HEK293 (cell line): Measurements from ENCODE around the gene LAMC3.

Experiments
- CTCF ChIP-seq: fragments of 450-650 bp; formaldehyde crosslinking; IDR thresholded peaks from 2 replicates; pipeline ENCODE4 v1.5.1; 2016; ENCODE audit warnings: missing biosample characterization, missing genetic modification characterization
- INSM2 ChIP-seq: fragments of 450-650 bp; formaldehyde crosslinking; IDR thresholded peaks from 2 replicates; pipeline ENCODE4 v1.5.1; 2016; ENCODE audit warnings: missing biosample characterization, missing genetic modification characterization
- KLF17 ChIP-seq: fragments of 450-650 bp; formaldehyde crosslinking; IDR thresholded peaks from 2 replicates; pipeline ENCODE4 v1.5.1; 2016; ENCODE audit warnings: missing biosample characterization, missing genetic modification characterization
- PRDM1 ChIP-seq: fragments of 450-650 bp; formaldehyde crosslinking; IDR thresholded peaks from 2 replicates; pipeline ENCODE4; 2016; ENCODE audit warnings: missing biosample characterization, missing genetic modification characterization
- REST ChIP-seq: fragments of 450-650 bp; formaldehyde crosslinking; IDR thresholded peaks from 2 replicates; pipeline ENCODE4 v1.5.1; 2016; ENCODE audit warnings: missing biosample characterization, missing genetic modification characterization
- SALL2 ChIP-seq: fragments of 450-650 bp; formaldehyde crosslinking; IDR thresholded peaks from 2 replicates; pipeline ENCODE4 v1.5.0; 2017; ENCODE audit warnings: missing biosample characterization, mild to moderate bottlenecking, missing genetic modification characterization, borderline replicate concordance
- TCF7L2 ChIP-seq: IDR thresholded peaks from 2 replicates; pipeline ENCODE4 v1.6.1; 2011; ENCODE audit warnings: low read depth, mild to moderate bottlenecking, inconsistent platforms, low read length, moderate library complexity, borderline replicate concordance
- ZBTB8A ChIP-seq: fragments of 450-650 bp; formaldehyde crosslinking; IDR thresholded peaks from 2 replicates; pipeline ENCODE4 v1.5.1; 2016; ENCODE audit warnings: missing biosample characterization, missing genetic modification characterization
- ZFP37 ChIP-seq: fragments of 450-650 bp; formaldehyde crosslinking; IDR thresholded peaks from 2 replicates; pipeline ENCODE4 v1.5.1; 2016; ENCODE audit warnings: missing biosample characterization, missing genetic modification characterization
- ZNF138 ChIP-seq: fragments of 450-650 bp; formaldehyde crosslinking; IDR thresholded peaks from 2 replicates; pipeline ENCODE4 v1.5.1; 2016; ENCODE audit warnings: missing biosample characterization, missing genetic modification characterization, borderline replicate concordance
- ZNF184 ChIP-seq: fragments of 450-650 bp; IDR thresholded peaks from 2 replicates; pipeline ENCODE4 v1.5.1; 2018; ENCODE audit warnings: missing biosample characterization, mild to moderate bottlenecking, missing genetic modification characterization
- ZNF223 ChIP-seq: fragments of 450-650 bp; formaldehyde crosslinking; IDR thresholded peaks from 2 replicates; pipeline ENCODE4 v1.5.1; 2016; ENCODE audit warnings: missing biosample characterization, missing genetic modification characterization
- ZNF292 ChIP-seq: fragments of 450-650 bp; formaldehyde crosslinking; IDR thresholded peaks from 2 replicates; pipeline ENCODE4 v1.5.1; 2016; ENCODE audit warnings: low read depth, missing biosample characterization, missing genetic modification characterization, borderline replicate concordance
- ZNF341 ChIP-seq: fragments of 450-650 bp; formaldehyde crosslinking; IDR thresholded peaks from 2 replicates; pipeline ENCODE4; 2016; ENCODE audit warnings: low read depth, missing biosample characterization, missing genetic modification characterization
- ZNF354C ChIP-seq: fragments of 450-650 bp; formaldehyde crosslinking; IDR thresholded peaks from 2 replicates; pipeline ENCODE4 v1.5.1; 2016; ENCODE audit warnings: missing biosample characterization, missing genetic modification characterization, low read depth, borderline replicate concordance
- ZNF394 ChIP-seq: fragments of 450-650 bp; formaldehyde crosslinking; IDR thresholded peaks from 2 replicates; pipeline ENCODE4 v1.5.1; 2016; ENCODE audit warnings: missing biosample characterization, missing genetic modification characterization, mild to moderate bottlenecking, moderate library complexity, borderline replicate concordance
- ZNF398 ChIP-seq: fragments of 450-650 bp; formaldehyde crosslinking; IDR thresholded peaks from 2 replicates; pipeline ENCODE4 v1.5.1; 2017; ENCODE audit warnings: missing biosample characterization, missing genetic modification characterization
- ZNF433 ChIP-seq: fragments of 450-650 bp; formaldehyde crosslinking; IDR thresholded peaks from 2 replicates; pipeline ENCODE4 v1.5.1; 2016; ENCODE audit warnings: missing biosample characterization, missing genetic modification characterization, low read depth
- ZNF501 ChIP-seq: fragments of 450-650 bp; formaldehyde crosslinking; IDR thresholded peaks from 2 replicates; pipeline ENCODE4 v1.5.1; 2016; ENCODE audit warnings: missing biosample characterization, missing genetic modification characterization
- ZNF510 ChIP-seq: fragments of 450-650 bp; formaldehyde crosslinking; IDR thresholded peaks from 2 replicates; pipeline ENCODE4 v1.5.1; 2018; ENCODE audit warnings: mild to moderate bottlenecking, missing genetic modification characterization, missing biosample characterization; ENCODE audit not compliant: insufficient replicate concordance
- ZNF514 ChIP-seq: fragments of 450-650 bp; formaldehyde crosslinking; IDR thresholded peaks from 2 replicates; pipeline ENCODE4 v1.5.1; 2016; ENCODE audit warnings: missing biosample characterization, missing genetic modification characterization
- ZNF544 ChIP-seq: fragments of 450-650 bp; formaldehyde crosslinking; IDR thresholded peaks from 2 replicates; pipeline ENCODE4 v1.5.0; 2017; ENCODE audit warnings: missing biosample characterization, missing genetic modification characterization
- ZNF629 ChIP-seq: fragments of 450-650 bp; formaldehyde crosslinking; IDR thresholded peaks from 2 replicates; pipeline ENCODE4 v1.5.1; 2017; ENCODE audit warnings: missing biosample characterization, missing genetic modification characterization
- ZNF654 ChIP-seq: fragments of 450-650 bp; formaldehyde crosslinking; IDR thresholded peaks from 2 replicates; pipeline ENCODE4 v1.5.1; 2016; ENCODE audit warnings: low read depth, missing biosample characterization, missing genetic modification characterization
- ZNF791 ChIP-seq: fragments of 450-650 bp; formaldehyde crosslinking; IDR thresholded peaks from 2 replicates; pipeline ENCODE4 v1.5.1; 2016; ENCODE audit warnings: missing biosample characterization, missing genetic modification characterization

Gene LAMC3

GRCh38 chr9:130985606-130986162, 23.3 kb upstream of the LAMC3 start (continued):
- TF ChIP-seq INSM2 (tag by site-specific recombination): no peak
- TF ChIP-seq ZNF510 (tag by site-specific recombination): no peak
- TF ChIP-seq PRDM1 (tag by site-specific recombination): no peak
- TF ChIP-seq ZNF394 (tag by site-specific recombination): peak; percentile 95
- no peak for TF ChIP-seq ZNF501 (tag by site-specific recombination)
- TF ChIP-seq ZNF138 (tag by site-specific recombination): no peak
- TF ChIP-seq TCF7L2: no peak
- 0 out of 2 replicates have a peak, but pooled peaks have one; percentile 47 for TF ChIP-seq ZNF354C (tag by site-specific recombination)
- no peak for TF ChIP-seq ZNF398 (tag by site-specific recombination)
- no peak for TF ChIP-seq ZNF544
- peak; percentile 64 for TF ChIP-seq ZBTB8A
- no peak for TF ChIP-seq CTCF (tag by site-specific recombination)
- 0 out of 2 replicates have a peak, but pooled peaks have one; percentile 23 for TF ChIP-seq ZFP37 (tag by site-specific recombination)
- peak; percentile 68; the same call in 1 of the 2 replicates for TF ChIP-seq ZNF791 (tag by site-specific recombination)
- peak; percentile 91; the same call in 1 of the 2 replicates for TF ChIP-seq ZNF292 (tag by site-specific recombination)
- TF ChIP-seq ZNF629 (tag by site-specific recombination): peak; percentile 71
- TF ChIP-seq ZNF654 (tag by site-specific recombination): peak; percentile 35; the same call in 1 of the 2 replicates
- TF ChIP-seq ZNF341 (tag by site-specific recombination): 0 out of 2 replicates have a peak, but pooled peaks have one; percentile 38
- TF ChIP-seq KLF17 (tag by site-specific recombination): no peak
- no peak for TF ChIP-seq SALL2 (tag by site-specific recombination)
- 0 out of 2 replicates have a peak, but pooled peaks have one; percentile 59 for TF ChIP-seq ZNF514 (tag by site-specific recombination)
- TF ChIP-seq ZNF433 (tag by site-specific recombination): peak; percentile 74
- TF ChIP-seq ZNF184 (tag by site-specific recombination): no peak
- peak; percentile 46; the same call in 1 of the 2 replicates for TF ChIP-seq REST (tag by site-specific recombination)
- TF ChIP-seq ZNF223 (tag by site-specific recombination): peak; percentile 78
